ENCODE measurements around the gene PMP22. TPM values are rescaled to one million over a fixed set of nuclear protein-coding genes. Genes with fewer than 3 reads are reported as not detected.

The PMP22 gene
- total RNA-seq, 1 experiment from 2014 or later: 28.7 TPM

- BruUV-seq (replicated peaks): no TSS peak
These were observed 2.9 kb upstream of the PMP22 start for GRCh38 chr17:15267996-15268395.

More at GRCh38 chr17:15267996-15268395, 2.9 kb upstream of the PMP22 start:
- Histone ChIP-seq H2AFZ (ENCODE audit: low read depth, low read length, poor library complexity, severe bottlenecking) (no peak overlapping the region), H3K79me2 (ENCODE audit: insufficient read depth, low read length) (no peaks in the 10 kb centered on the region), H3K36me3 (ENCODE audit: control insufficient read depth in 1 of 2, insufficient read depth in 2 of 2, low read length in 2 of 2) (no peaks in the 10 kb centered on the region), H3K9me3 (ENCODE audit: control insufficient read depth in 1 of 2, insufficient read depth in 1 of 2, low read depth in 1 of 2, low read length in 2 of 2) (no peaks in the 10 kb centered on the region), H3K27ac (ENCODE audit: low read depth, low read length) (no peak overlapping the region), H3K4me2 (ENCODE audit: low read length) (no peak overlapping the region), H4K20me1 (ENCODE audit: insufficient read depth) (no peaks in the 10 kb centered on the region), H3K9me2 (ENCODE audit: insufficient read depth) (no peaks in the 10 kb centered on the region), H3K27me3 (ENCODE audit: insufficient read depth, low read length) (no peaks in the 10 kb centered on the region), H3K4me1 (ENCODE audit: control insufficient read depth in 1 of 2, insufficient read depth in 2 of 2, low read length in 2 of 2) (peaks cover 8 to 21% of the 10 kb centered on the region in 2 experiments; a peak in 3 of 4 replicates), H3K9ac (ENCODE audit: low read length) (no peak overlapping the region), H3K4me3 (replicated peaks in 1 of 2; ENCODE audit: low read depth in 1 of 2, low read length in 2 of 2) (no peak overlapping the region)
- ChIA-PET POLR2A (no interaction called here), CTCF (no interaction called here), RAD21 (ENCODE audit: low non-redundant PET in 1 of 2, low total read pairs in 2 of 2, uncharacterized antibody in 2 of 2, unreplicated experiment in 2 of 2) (no interaction called here)
- no peak for DNase-seq (ENCODE audit: low read depth, low spot score)
- ATAC-seq: no peak
- intact Hi-C loops (cut with micrococcal nuclease): loop anchor here (10.0 kb wide), 1 partner anchor 557 kb away; no protein-coding TSS in a partner anchor
- no peak for TF ChIP-seq SIN3A (IDR thresholded peaks at IDR 0.05; ENCODE audit: low read depth)
- no peak for TF ChIP-seq ZBTB33 (IDR thresholded peaks at IDR 0.05; ENCODE audit: extremely low read depth, insufficient replicate concordance, low read length)
- TF ChIP-seq, protein P1, sequence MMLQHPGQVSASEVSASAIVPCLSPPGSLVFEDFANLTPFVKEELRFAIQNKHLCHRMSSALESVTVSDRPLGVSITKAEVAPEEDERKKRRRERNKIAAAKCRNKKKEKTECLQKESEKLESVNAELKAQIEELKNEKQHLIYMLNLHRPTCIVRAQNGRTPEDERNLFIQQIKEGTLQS (IDR thresholded peaks at IDR 0.05): no peak
- TF ChIP-seq CBX3 (IDR thresholded peaks at IDR 0.05; ENCODE audit: low read depth): no peak
- TF ChIP-seq ZNF274 (IDR thresholded peaks at IDR 0.05; ENCODE audit: low read depth, low read length): no peak
- TF ChIP-seq FOSL1 (IDR thresholded peaks at IDR 0.05; ENCODE audit: low read depth): no peak
- no peak for TF ChIP-seq MAX (IDR thresholded peaks at IDR 0.05)
- no peak for TF ChIP-seq JUND (IDR thresholded peaks at IDR 0.05)
- TF ChIP-seq, protein P2, sequence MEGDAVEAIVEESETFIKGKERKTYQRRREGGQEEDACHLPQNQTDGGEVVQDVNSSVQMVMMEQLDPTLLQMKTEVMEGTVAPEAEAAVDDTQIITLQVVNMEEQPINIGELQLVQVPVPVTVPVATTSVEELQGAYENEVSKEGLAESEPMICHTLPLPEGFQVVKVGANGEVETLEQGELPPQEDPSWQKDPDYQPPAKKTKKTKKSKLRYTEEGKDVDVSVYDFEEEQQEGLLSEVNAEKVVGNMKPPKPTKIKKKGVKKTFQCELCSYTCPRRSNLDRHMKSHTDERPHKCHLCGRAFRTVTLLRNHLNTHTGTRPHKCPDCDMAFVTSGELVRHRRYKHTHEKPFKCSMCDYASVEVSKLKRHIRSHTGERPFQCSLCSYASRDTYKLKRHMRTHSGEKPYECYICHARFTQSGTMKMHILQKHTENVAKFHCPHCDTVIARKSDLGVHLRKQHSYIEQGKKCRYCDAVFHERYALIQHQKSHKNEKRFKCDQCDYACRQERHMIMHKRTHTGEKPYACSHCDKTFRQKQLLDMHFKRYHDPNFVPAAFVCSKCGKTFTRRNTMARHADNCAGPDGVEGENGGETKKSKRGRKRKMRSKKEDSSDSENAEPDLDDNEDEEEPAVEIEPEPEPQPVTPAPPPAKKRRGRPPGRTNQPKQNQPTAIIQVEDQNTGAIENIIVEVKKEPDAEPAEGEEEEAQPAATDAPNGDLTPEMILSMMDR (IDR thresholded peaks at IDR 0.05 in 2 of 3, conservative IDR thresholded peaks at IDR 0.05 in 1 of 3; ENCODE audit: borderline replicate concordance in 1 of 3, insufficient read depth in 1 of 3, low read depth in 2 of 3, low read length in 2 of 3): no peak
- no peak for TF ChIP-seq RAD21 (IDR thresholded peaks at IDR 0.05; ENCODE audit: low read depth)
- TF ChIP-seq POLR2AphosphoS5 (IDR thresholded peaks at IDR 0.05; ENCODE audit: low read depth, low read length): no peak
- TF ChIP-seq YY1 (IDR thresholded peaks at IDR 0.05; ENCODE audit: extremely low read depth, insufficient replicate concordance, low read depth, low read length): no peak
- TF ChIP-seq EZH2 (IDR thresholded peaks at IDR 0.05): no peak
- TF ChIP-seq SP1 (IDR thresholded peaks at IDR 0.05; ENCODE audit: low read depth): no peak
- TF ChIP-seq ZFX (IDR thresholded peaks at IDR 0.05): no peak
- no peak for TF ChIP-seq TCF7L2 (IDR thresholded peaks at IDR 0.05; ENCODE audit: borderline replicate concordance, extremely low read depth, insufficient read depth, insufficient read length)
- TF ChIP-seq EGR1 (IDR thresholded peaks at IDR 0.05; ENCODE audit: low read depth): no peak
- no peak for TF ChIP-seq REST (IDR thresholded peaks at IDR 0.05; ENCODE audit: low read depth)

Measured in HCT116 (cell line).